Esophagus muscularis mucosa (tissue), 4 donors: ENCODE measurements around the gene ATAD2B. TPM values are rescaled to one million over a fixed set of nuclear protein-coding genes. Genes with fewer than 3 reads are reported as not detected.
A peak's percentile ranks its signal among the peaks of the same experiment; 100 is the strongest.

Source experiments
- DNase-seq: peaks from one replicate; pipeline ENCODE4 v3.0.0-alpha.2; 2017; ENCODE audit errors: extremely low spot score
- H3K27ac ChIP-seq, 4 donors: fragments of 200-600 bp; sonication (generic); replicated peaks in 1 of 4; 1 replicate in 3 of 4; 2 replicates in 1 of 4; pipeline ENCODE4 v1.5.1; 2016 to 2019; ENCODE audit warnings: mild to moderate bottlenecking in 1 of 4
- H3K27me3 ChIP-seq, 4 donors: fragments of 200-600 bp; sonication (generic); one replicate each; pipeline versions ENCODE4 v1.5.1 to v1.6.0; 2016 to 2019
- H3K36me3 ChIP-seq, 4 donors: fragments of 200-600 bp; sonication (generic); one replicate each; pipeline ENCODE4 v1.5.1; 2016 to 2019
- H3K4me1 ChIP-seq, 4 donors: fragments of 200-600 bp; sonication (generic); one replicate each; pipeline ENCODE4 v1.5.1; 2016 to 2019
- H3K4me3 ChIP-seq, 4 donors: fragments of 200-600 bp; sonication (generic); 1 replicate in 2 of 4; 2 replicates in 2 of 4; pipeline ENCODE4 v1.5.1; 2016 to 2019; ENCODE audit warnings: mild to moderate bottlenecking in 4 of 4, moderate library complexity in 1 of 4
- H3K9me3 ChIP-seq, 4 donors: fragments of 200-600 bp; sonication (generic); 1 replicate in 3 of 4; 2 replicates in 1 of 4; pipeline ENCODE4 v1.5.1; 2016 to 2019
- EP300 ChIP-seq: sonication (generic); formaldehyde crosslinking; IDR thresholded peaks from one replicate; pipeline ENCODE4 v1.6.1; 2017; ENCODE audit warnings: antibody characterized with exemption
- POLR2A ChIP-seq: fragments of 450-650 bp; IDR thresholded peaks from one replicate; pipeline ENCODE4 v1.6.1; 2017; ENCODE audit warnings: antibody characterized with exemption, moderate library complexity, mild to moderate bottlenecking, low read depth
- POLR2AphosphoS5 ChIP-seq, 2 donors: sonication (generic); formaldehyde crosslinking; IDR thresholded peaks; one replicate each; pipeline ENCODE4 v1.6.1; 2017; ENCODE audit warnings: antibody characterized with exemption in 2 of 2
- WGBS: methylation state at CpG from one replicate; pipeline ENCODE4 v1.1.5; 2018; 5-methylcytosine and 5-hydroxymethylcytosine counted together
- intact Hi-C: fragments of 100-400 bp; cut with DNase I; formaldehyde crosslinking; loops from one replicate; pipeline ENCODE4 v1.15.1; 2023
- total RNA-seq, 4 donors: library from RNA; depleted of rRNA; stranded (reverse); fragments of >200 nt; gene quantifications; one replicate each; pipeline versions ENCODE4 v1.1.0 to v1.2.1, GENCODE V29; 2016
- TF ChIP-seq, protein P1 (sequence below), 3 experiments: fragments of 200-600 bp in 2 of 3; fragments of 450-650 bp in 1 of 3; sonication (generic) in 2 of 3; IDR thresholded peaks; one replicate each; pipeline ENCODE4 v1.5.1; 2017 to 2019; ENCODE audit warnings: antibody characterized with exemption in 3 of 3, mild to moderate bottlenecking in 2 of 3, moderate library complexity in 1 of 3

ATAD2B gene
- total RNA-seq, 4 donors from 2014 or later, result 8.0 to 17.4 (median 13.5) TPM

DNA sequence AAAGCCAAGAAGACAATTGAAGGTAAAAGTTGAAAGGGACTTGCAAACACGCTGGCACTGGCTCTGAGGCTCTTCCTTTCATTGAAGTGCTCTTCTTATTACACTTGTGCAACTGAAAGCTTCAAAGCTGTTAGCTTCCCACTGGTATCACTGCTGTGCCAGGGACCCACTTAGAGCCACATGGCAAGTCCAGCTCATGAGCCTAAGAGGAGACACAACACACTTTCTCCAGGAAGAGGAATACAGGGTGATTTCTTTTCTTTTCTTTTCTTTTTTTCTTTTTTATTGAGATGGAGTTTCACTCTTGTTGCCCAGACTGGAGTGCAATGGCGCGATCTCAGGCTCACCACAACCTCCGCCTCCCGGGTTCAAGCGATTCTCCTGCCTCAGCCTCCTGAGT lies 218.2 kb downstream of the ATAD2B start:
- H3K4me1 ChIP-seq, result peaks cover 0 to 39% (median 32%) of the 10 kb centered on the region in 4 donors
- no peaks in the 10 kb centered on the region for H3K27me3 ChIP-seq
- TF ChIP-seq, protein P1, sequence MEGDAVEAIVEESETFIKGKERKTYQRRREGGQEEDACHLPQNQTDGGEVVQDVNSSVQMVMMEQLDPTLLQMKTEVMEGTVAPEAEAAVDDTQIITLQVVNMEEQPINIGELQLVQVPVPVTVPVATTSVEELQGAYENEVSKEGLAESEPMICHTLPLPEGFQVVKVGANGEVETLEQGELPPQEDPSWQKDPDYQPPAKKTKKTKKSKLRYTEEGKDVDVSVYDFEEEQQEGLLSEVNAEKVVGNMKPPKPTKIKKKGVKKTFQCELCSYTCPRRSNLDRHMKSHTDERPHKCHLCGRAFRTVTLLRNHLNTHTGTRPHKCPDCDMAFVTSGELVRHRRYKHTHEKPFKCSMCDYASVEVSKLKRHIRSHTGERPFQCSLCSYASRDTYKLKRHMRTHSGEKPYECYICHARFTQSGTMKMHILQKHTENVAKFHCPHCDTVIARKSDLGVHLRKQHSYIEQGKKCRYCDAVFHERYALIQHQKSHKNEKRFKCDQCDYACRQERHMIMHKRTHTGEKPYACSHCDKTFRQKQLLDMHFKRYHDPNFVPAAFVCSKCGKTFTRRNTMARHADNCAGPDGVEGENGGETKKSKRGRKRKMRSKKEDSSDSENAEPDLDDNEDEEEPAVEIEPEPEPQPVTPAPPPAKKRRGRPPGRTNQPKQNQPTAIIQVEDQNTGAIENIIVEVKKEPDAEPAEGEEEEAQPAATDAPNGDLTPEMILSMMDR (IDR thresholded peaks at IDR 0.05), result no peak
- TF ChIP-seq POLR2A, result no peak
- TF ChIP-seq EP300, result no peak
- no peak for TF ChIP-seq POLR2AphosphoS5 (IDR thresholded peaks at IDR 0.05)
- intact Hi-C loops, result no loop called here
- no peaks in the 10 kb centered on the region for H3K9me3 ChIP-seq
- H3K27ac ChIP-seq, result no peak overlapping the region
- no peak for DNase-seq
- peaks cover 0 to 56% (median 39%) of the 10 kb centered on the region in 4 donors for H3K36me3 ChIP-seq
- WGBS, result 98% methylated on average over 6 of the region's 6 CpGs
- no peak overlapping the region for H3K4me3 ChIP-seq

DNA sequence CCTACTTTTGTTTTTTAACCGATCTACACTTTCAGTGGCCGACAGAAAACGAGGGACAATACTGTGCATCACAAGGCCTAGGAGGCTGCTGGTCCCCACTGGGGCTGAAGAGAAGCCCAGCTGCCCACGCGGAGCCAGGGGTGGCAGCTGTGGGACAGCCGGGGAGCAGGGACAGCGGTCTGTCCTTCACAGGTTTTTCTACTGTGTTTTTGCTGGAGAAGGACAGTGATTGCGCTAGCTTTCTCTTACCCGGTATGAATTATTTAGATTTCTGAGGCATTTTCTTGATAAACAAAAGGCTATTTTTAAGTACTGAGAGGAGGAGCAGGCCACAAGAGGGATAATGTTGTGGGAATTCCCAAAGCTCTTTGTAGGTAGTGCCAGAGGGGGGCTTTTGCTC lies 219.8 kb downstream of the ATAD2B start:
- peaks cover 0 to 27% (median 22%) of the 10 kb centered on the region in 4 donors for H3K4me1 ChIP-seq
- no peaks in the 10 kb centered on the region for H3K27me3 ChIP-seq
- WGBS, result 46% methylated on average over 9 of the region's 9 CpGs
- H3K27ac ChIP-seq, result peak overlapping the region; percentile 63 to 81 (median 66)
- intact Hi-C loops, result no loop called here
- no peaks in the 10 kb centered on the region for H3K9me3 ChIP-seq
- peak overlapping the region in 1 of 4 donors; percentile 12 for H3K4me3 ChIP-seq
- peaks cover 0 to 72% (median 50%) of the 10 kb centered on the region in 4 donors for H3K36me3 ChIP-seq
- TF ChIP-seq POLR2AphosphoS5 (IDR thresholded peaks at IDR 0.05) (no peak), POLR2A (no peak), EP300 (no peak)
- TF ChIP-seq, protein P1 (IDR thresholded peaks at IDR 0.05), result no peak
- DNase-seq, result no peak

DNA sequence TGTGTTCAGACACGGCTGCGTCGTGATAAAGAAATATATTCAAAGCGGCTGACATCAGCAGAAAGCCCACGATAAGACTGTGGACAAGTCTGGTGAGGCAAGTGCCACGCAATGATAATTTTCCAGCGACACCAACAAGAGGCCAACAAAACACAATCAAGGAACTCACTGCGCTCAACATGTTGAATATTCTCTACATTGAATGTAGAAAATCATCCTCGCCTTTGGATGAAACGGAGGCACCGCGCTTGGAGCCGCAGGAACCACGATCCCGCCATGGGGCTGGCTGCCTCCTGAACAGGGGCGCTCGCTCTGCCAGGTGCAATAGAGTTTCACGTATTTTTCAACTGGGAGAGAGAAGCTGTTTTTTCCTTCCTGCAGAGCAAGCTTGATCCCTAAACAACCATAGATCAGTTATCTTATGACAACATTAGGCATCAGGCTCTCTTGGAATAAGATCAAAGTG lies 220.3 kb downstream of the ATAD2B start:
- no peak for DNase-seq
- peak overlapping the region in 1 of 4 donors; percentile 12 for H3K4me3 ChIP-seq
- peak overlapping the region; percentile 63 to 81 (median 66) for H3K27ac ChIP-seq
- H3K27me3 ChIP-seq, result no peaks in the 10 kb centered on the region
- 98% methylated on average over 18 of the region's 18 CpGs for WGBS
- TF ChIP-seq POLR2A, result no peak
- TF ChIP-seq, protein P1 (IDR thresholded peaks at IDR 0.05), result no peak
- peaks cover 0 to 24% (median 20%) of the 10 kb centered on the region in 4 donors for H3K4me1 ChIP-seq
- no peaks in the 10 kb centered on the region for H3K9me3 ChIP-seq
- intact Hi-C loops, result no loop called here
- H3K36me3 ChIP-seq, result peaks cover 0 to 72% (median 50%) of the 10 kb centered on the region in 4 donors

DNA sequence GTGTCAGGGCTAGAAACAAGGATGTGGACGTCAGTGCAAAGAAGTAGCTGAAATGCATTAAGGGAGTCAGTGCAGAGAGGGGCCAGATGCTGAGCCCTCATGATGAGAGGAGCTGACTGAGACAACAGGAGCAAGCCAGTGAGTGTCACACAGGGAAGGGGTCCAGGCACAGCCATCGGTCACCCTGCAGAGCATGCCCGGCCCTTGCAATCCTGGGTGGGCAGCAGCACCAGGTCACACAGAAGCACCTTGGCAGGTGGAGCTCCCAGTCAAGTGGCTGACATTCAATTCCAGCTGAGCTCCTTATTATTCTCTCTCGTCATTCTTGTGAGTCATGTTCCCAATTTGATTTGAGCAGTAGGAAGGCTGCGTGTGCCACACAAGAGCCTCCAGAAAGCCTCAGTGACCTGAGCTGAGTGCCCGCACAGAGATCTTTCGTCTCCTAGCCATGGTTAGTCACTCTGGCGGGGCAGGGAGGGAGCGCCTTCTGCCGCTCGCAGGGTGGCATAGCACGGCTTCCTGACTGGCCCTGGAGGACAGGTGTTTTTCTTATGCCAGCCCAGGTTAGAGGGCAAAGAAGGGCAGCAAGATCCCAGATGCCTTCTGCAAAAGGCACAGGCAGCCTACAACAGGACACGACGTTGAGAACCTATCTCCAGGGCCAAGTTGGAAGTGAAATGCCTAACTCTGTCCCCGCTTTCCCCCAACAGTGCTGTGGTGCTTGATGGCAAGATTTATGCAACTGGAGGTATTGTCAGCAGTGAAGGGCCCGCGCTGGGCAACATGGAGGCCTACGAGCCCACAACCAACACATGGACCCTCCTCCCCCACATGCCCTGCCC lies 220.9 kb downstream of the ATAD2B start:
- H3K4me1 ChIP-seq, result peaks cover 0 to 24% (median 20%) of the 10 kb centered on the region in 4 donors
- peaks cover 0 to 76% (median 50%) of the 10 kb centered on the region in 4 donors for H3K36me3 ChIP-seq
- intact Hi-C loops, result no loop called here
- no peak overlapping the region for H3K4me3 ChIP-seq
- no peak for TF ChIP-seq POLR2AphosphoS5 (IDR thresholded peaks at IDR 0.05)
- TF ChIP-seq POLR2A, result no peak
- TF ChIP-seq, protein P1 (IDR thresholded peaks at IDR 0.05), result no peak
- TF ChIP-seq EP300, result no peak
- DNase-seq, result peak; percentile 91
- WGBS, result 95% methylated on average over 14 of the region's 18 CpGs
- no peaks in the 10 kb centered on the region for H3K9me3 ChIP-seq
- H3K27me3 ChIP-seq, result no peaks in the 10 kb centered on the region
- peak overlapping the region in 3 of 4 donors; percentile 63 to 81 (median 64) for H3K27ac ChIP-seq
